Hepatocyte (in vitro differentiated cells): ENCODE measurements around the gene SSR3. TPM values are rescaled to one million over a fixed set of nuclear protein-coding genes. Genes with fewer than 3 reads are reported as not detected.

Source experiments
- DNase-seq: peaks from one replicate; pipeline ENCODE4 v3.0.0-alpha.2; 2016; ENCODE audit warnings: low spot score
- H2AFZ ChIP-seq: fragments of 200-600 bp; sonication (generic); 2 replicates; pipeline ENCODE4 v1.6.0; 2016; ENCODE audit warnings: antibody characterized with exemption, mild to moderate bottlenecking
- H3K27ac ChIP-seq: fragments of 200-600 bp; sonication (generic); 2 replicates; pipeline ENCODE4 v1.5.1; 2016; ENCODE audit warnings: mild to moderate bottlenecking
- H3K27me3 ChIP-seq: fragments of 200-600 bp; sonication (generic); 2 replicates; pipeline ENCODE4 v1.6.1; 2016
- H3K36me3 ChIP-seq: fragments of 200-600 bp; sonication (generic); replicated peaks from 2 replicates; pipeline ENCODE4 v1.5.1; 2016; ENCODE audit warnings: low read depth; ENCODE audit not compliant: insufficient read depth
- H3K4me1 ChIP-seq: fragments of 200-600 bp; sonication (generic); 2 replicates; pipeline ENCODE4 v1.5.1; 2016; ENCODE audit warnings: mild to moderate bottlenecking, moderate library complexity; ENCODE audit not compliant: insufficient read depth
- H3K4me2 ChIP-seq: fragments of 200-600 bp; sonication (generic); 2 replicates; pipeline ENCODE4 v1.6.0; 2016
- H3K4me3 ChIP-seq: fragments of 200-600 bp; sonication (generic); 2 replicates; pipeline ENCODE4 v1.5.1; 2016; ENCODE audit warnings: mild to moderate bottlenecking
- H3K79me2 ChIP-seq: fragments of 200-600 bp; sonication (generic); 2 replicates; pipeline ENCODE4 v1.6.0; 2017; ENCODE audit warnings: mild to moderate bottlenecking
- H3K9me2 ChIP-seq: fragments of 200-600 bp; sonication (generic); replicated peaks from 2 replicates; pipeline ENCODE4 v1.6.0; 2017; ENCODE audit warnings: mild to moderate bottlenecking; ENCODE audit not compliant: insufficient read depth
- H3K9me3 ChIP-seq: fragments of 200-600 bp; sonication (generic); 2 replicates; pipeline ENCODE4 v1.5.1; 2016; ENCODE audit warnings: low read depth, mild to moderate bottlenecking
- H4K20me1 ChIP-seq: fragments of 200-600 bp; sonication (generic); 2 replicates; pipeline ENCODE4 v1.6.0; 2016; ENCODE audit warnings: mild to moderate bottlenecking; ENCODE audit not compliant: insufficient read depth, poor library complexity, severe bottlenecking
- CTCF ChIP-seq: fragments of 200-600 bp; sonication (generic); IDR thresholded peaks from 2 replicates; pipeline ENCODE4 v1.5.1; 2016; ENCODE audit warnings: antibody characterized with exemption, mild to moderate bottlenecking; ENCODE audit not compliant: poor library complexity
- EZH2 ChIP-seq: fragments of 200-600 bp; sonication (generic); IDR thresholded peaks from 2 replicates; pipeline ENCODE4 v1.6.1; 2016; ENCODE audit warnings: antibody characterized with exemption, mild to moderate bottlenecking, borderline replicate concordance
- EZH2phosphoT487 ChIP-seq: fragments of 200-600 bp; sonication (generic); IDR thresholded peaks from one replicate; pipeline ENCODE4 v1.6.1; 2018; ENCODE audit warnings: antibody characterized with exemption, mild to moderate bottlenecking, low read depth, moderate library complexity; ENCODE audit not compliant: unreplicated experiment, severe bottlenecking
- WGBS: methylation state at CpG from one replicate; pipeline ENCODE4 v1.1.6; 2016; ENCODE audit warnings: low lambda C conversion rate; ENCODE audit errors: missing lambda C conversion rate; 5-methylcytosine and 5-hydroxymethylcytosine counted together
- polyA plus RNA-seq: library from polyadenylated mRNA; unstranded; fragments of >200 nt; fragmentation: Nextera tagmentation; extraction: Ambion mirVana; gene quantifications from 2 replicates; pipeline ENCODE4 v1.2.1, GENCODE V29; 2016
- total RNA-seq: library from RNA; depleted of rRNA; stranded (reverse); fragments of >200 nt; gene quantifications from 2 replicates; pipeline ENCODE4 v1.2.3, GENCODE V29; 2014

Gene SSR3
- total and polyA plus RNA-seq, 2 experiments from 2014 or later, result 189 to 271 TPM

GRCh38 chr3:156536524-156537316 is 18.2 kb downstream of the SSR3 start:
- no peak overlapping the region for H3K4me2 ChIP-seq
- TF ChIP-seq CTCF, result no peak
- no peak overlapping the region for H3K4me3 ChIP-seq
- H3K9me2 ChIP-seq, result no peaks in the 10 kb centered on the region
- H3K9me3 ChIP-seq, result no peaks in the 10 kb centered on the region
- 94% methylated on average over 6 of the region's 6 CpGs for WGBS
- no peak for DNase-seq
- H4K20me1 ChIP-seq, result peaks cover 4% of the 10 kb centered on the region
- H2AFZ ChIP-seq, result no peak overlapping the region
- peaks cover 18% of the 10 kb centered on the region for H3K4me1 ChIP-seq
- no peaks in the 10 kb centered on the region for H3K27me3 ChIP-seq
- no peaks in the 10 kb centered on the region for H3K36me3 ChIP-seq
- H3K79me2 ChIP-seq, result no peaks in the 10 kb centered on the region
- H3K27ac ChIP-seq, result peak overlapping the region; percentile 83

GRCh38 chr3:156535798-156536197 is 19.1 kb downstream of the SSR3 start:
- Histone ChIP-seq H3K9me2 (no peaks in the 10 kb centered on the region), H2AFZ (no peak overlapping the region), H3K36me3 (no peaks in the 10 kb centered on the region), H3K4me1 (peaks cover 18% of the 10 kb centered on the region), H3K4me2 (no peak overlapping the region), H3K27ac (peak overlapping the region; percentile 83), H4K20me1 (peaks cover 2% of the 10 kb centered on the region), H3K4me3 (no peak overlapping the region), H3K9me3 (no peaks in the 10 kb centered on the region), H3K27me3 (no peaks in the 10 kb centered on the region), H3K79me2 (no peaks in the 10 kb centered on the region)
- WGBS, result 93% methylated on average over 2 of the region's 2 CpGs
- DNase-seq, result no peak
- TF ChIP-seq CTCF (no peak), EZH2phosphoT487 (no peak), EZH2 (no peak)

DNA sequence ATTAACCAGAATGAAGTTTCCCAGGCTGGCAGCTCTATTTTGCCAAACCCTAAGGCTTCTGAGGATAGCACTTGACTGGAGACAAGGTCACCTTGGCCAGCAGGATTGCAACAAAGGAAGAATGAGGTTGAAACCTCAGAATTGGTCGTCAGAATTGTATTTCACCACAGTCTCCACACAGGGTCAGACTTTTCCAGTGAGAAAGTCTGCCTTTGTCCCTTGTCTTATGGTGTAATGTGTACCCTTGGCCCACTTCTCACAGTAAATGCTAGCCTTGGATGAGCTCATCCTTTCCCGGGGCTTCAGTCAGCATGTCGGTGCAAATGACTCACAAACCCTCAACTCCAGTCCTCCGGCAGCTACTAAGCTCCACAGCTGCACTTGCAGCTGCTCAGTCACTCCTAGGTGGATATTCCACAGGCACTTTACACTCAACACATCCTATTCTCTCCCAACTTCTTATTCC is 19.7 kb downstream of the SSR3 start:
- Histone ChIP-seq H3K36me3 (no peaks in the 10 kb centered on the region), H2AFZ (no peak overlapping the region)

More for the DNA sequence above, 19.7 kb downstream of the SSR3 start:
- 16% methylated on average over 4 of the region's 4 CpGs for WGBS
- no peaks in the 10 kb centered on the region for H3K27me3 ChIP-seq
- H3K27ac ChIP-seq, result peak overlapping the region; percentile 83
- no peak overlapping the region for H3K4me3 ChIP-seq
- H3K9me3 ChIP-seq, result no peaks in the 10 kb centered on the region
- H4K20me1 ChIP-seq, result no peaks in the 10 kb centered on the region
- no peaks in the 10 kb centered on the region for H3K9me2 ChIP-seq
- peak overlapping the region; percentile 18 for H3K4me2 ChIP-seq
- peak; percentile 93 for DNase-seq
- no peak for TF ChIP-seq EZH2
- peak; percentile 43 for TF ChIP-seq CTCF
- peaks cover 18% of the 10 kb centered on the region for H3K4me1 ChIP-seq
- H3K79me2 ChIP-seq, result no peaks in the 10 kb centered on the region
